Adipocyte (in vitro differentiated cells): ENCODE results near the gene SLC6A3.

Experiments used
- DNase-seq: peaks from one replicate; pipeline ENCODE4 v3.0.0-alpha.2; 2015; ENCODE audit warnings: low read depth
- H3K27me3 ChIP-seq: replicated peaks from 2 replicates; pipeline ENCODE4 v1.7.0; 2013; ENCODE audit warnings: mild to moderate bottlenecking, low read length, moderate library complexity; ENCODE audit not compliant: control insufficient read depth, insufficient read depth
- H3K36me3 ChIP-seq: 2 replicates; pipeline ENCODE4 v1.7.0; 2013; ENCODE audit warnings: low read length, mild to moderate bottlenecking, moderate library complexity; ENCODE audit not compliant: control insufficient read depth, insufficient read depth, severe bottlenecking
- H3K4me1 ChIP-seq: 2 replicates; pipeline ENCODE4 v1.7.0; 2013; ENCODE audit warnings: mild to moderate bottlenecking, low read length, moderate library complexity; ENCODE audit not compliant: control insufficient read depth, insufficient read depth
- H3K4me3 ChIP-seq: 2 replicates; pipeline ENCODE4 v1.7.0; 2013; ENCODE audit warnings: mild to moderate bottlenecking, low read length, moderate library complexity
- H3K9ac ChIP-seq: 2 replicates; pipeline ENCODE4 v1.7.0; 2013; ENCODE audit warnings: mild to moderate bottlenecking, low read length, moderate library complexity
- H3K9me3 ChIP-seq: 2 replicates; pipeline ENCODE4 v1.7.0; 2013; ENCODE audit warnings: mild to moderate bottlenecking, low read length, moderate library complexity; ENCODE audit not compliant: control insufficient read depth

Gene SLC6A3

DNA sequence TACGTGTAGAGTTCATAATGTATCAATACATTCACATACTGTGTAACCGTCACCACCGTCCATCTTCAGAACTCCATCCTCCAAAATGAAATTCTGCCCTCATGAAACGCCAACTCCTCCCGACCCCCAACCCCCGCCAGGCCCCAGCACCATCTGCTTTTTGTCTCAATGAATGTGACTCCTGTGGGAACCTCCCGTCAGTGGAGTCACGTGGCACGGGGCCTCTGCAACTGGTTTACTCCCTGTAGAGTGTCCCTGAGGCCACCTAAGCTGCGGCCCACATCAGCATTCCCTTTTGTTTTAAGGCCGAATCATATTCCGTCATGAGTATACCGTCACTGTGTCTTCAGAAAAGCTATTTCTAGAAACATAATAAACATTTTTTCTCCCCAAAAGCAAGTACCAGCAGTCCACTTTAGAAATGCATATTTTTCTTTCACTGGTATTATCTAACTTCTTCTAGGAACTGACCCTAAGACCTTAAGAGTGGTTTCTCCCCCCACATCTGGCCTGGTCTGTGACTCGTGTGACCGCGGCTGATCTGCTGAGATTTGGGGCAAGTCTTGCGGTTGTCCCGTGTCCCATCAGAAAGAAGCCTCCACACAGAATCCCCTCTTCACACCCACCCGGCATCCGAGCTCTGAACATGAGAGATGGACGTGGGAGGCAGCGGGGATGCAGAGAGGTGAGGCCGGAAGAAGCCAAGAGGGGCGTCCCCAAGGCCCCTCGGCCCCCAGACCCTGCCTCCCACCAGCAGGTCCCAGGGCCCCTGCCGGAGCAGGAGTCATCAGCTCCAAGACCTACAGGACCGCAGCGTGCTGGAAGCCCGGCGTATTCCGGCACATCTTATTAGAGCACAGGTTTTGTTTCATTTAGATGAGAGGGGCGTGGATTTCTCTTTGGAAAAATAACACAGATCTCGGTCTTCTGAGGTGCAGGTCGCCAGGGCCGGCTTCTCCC lies 38.3 kb downstream of the SLC6A3 start:
- H3K4me3 ChIP-seq = no peak overlapping the region
- H3K9ac ChIP-seq = no peak overlapping the region
- DNase-seq = no peak
- H3K36me3 ChIP-seq = no peaks in the 10 kb centered on the region
- no peaks in the 10 kb centered on the region for H3K4me1 ChIP-seq
- H3K9me3 ChIP-seq = no peaks in the 10 kb centered on the region
- H3K27me3 ChIP-seq = peaks cover 35% of the 10 kb centered on the region

DNA sequence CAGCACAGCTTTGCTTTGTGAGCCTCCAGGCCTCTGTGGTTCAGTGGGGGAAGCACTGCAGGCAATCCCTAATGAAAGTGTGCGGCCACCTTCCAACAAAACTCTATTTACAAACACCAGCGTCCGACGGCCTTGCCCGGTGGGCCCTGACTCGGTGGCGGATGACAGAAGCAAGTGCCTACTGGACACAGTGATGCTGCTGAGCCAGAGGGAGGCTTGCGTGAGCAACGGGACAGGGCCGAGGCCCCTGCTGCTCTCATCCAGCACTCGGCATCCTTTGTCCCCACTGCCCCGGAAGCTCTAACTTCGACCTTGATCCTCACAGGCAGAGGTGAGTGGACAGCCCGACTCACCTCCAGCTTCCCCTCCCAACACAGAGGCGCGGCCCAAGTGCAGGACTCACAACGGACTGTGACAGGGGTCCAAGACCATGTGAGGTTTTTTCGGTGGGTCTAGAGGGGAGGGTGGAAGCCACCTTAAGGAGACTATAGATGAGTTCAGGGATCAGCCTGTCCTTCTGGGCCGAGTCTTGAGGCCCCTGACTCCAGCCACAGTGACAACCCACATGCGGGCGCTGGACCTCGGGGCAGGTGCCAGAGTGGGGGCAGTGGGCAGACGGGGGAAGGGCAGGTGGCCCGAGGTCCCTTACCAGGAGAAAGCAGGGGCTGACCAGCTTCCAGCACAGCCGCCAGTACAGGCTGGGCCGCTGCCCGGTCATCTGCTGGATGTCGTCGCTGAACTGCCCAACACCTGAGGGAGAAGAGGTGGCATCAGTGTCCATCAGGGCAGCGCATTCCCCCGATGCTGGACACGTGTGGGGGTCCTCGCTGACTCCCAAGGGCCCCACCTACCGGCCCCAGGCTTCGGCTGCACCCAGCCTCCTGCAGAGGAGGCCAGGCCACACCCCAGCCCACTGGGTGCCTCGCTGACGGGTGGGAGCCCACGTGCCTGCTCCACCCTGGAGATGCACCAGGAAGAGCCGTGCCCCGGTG lies 39.4 kb downstream of the SLC6A3 start:
- H3K9me3 ChIP-seq = no peaks in the 10 kb centered on the region
- no peaks in the 10 kb centered on the region for H3K36me3 ChIP-seq
- no peaks in the 10 kb centered on the region for H3K4me1 ChIP-seq
- no peak for DNase-seq
- H3K4me3 ChIP-seq = no peak overlapping the region
- peaks cover 40% of the 10 kb centered on the region for H3K27me3 ChIP-seq
- no peak overlapping the region for H3K9ac ChIP-seq

DNA sequence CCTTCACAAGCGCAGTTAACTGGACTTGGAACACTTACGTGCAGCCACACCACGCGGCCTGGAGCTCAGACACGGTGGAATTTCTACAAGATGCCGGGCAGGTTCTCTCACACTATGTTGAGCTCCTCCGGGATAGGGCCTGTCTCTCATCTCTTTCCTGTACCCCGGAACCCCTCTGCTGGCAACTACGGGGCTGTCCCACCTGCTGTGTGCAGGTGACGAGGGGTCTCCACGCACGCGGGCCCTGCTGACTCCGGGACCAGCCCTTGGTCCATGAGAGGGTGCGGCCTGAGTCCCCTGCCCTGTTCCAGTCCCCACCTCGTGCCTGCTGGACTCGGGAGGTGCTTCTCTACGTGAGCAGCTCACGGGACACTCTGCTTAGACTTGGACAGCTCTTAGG lies 40.1 kb downstream of the SLC6A3 start:
- DNase-seq = no peak
- Histone ChIP-seq H3K4me3 (no peak overlapping the region), H3K36me3 (no peaks in the 10 kb centered on the region), H3K9ac (no peak overlapping the region), H3K4me1 (no peaks in the 10 kb centered on the region), H3K9me3 (no peaks in the 10 kb centered on the region), H3K27me3 (peaks cover 37% of the 10 kb centered on the region)

DNA sequence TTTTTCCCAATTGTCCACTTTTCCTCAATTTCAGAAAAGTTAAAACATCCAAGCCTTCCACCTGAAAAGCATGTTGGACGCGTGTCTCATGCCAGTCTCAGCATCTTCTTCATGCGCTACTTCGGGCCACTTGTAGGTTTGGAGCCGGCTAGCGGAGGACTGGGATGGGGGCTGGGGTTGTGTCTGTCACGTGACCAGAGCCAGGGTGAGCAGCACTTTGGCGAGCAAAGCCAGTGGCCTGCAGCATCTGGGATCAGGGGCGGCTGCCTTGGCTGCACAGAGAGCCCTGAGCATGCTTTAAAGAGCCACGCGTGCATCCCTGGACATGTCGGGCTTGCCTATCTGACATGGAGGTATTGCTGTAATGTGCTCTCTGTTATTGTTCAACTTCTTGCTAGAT lies 41.2 kb downstream of the SLC6A3 start:
- H3K27me3 ChIP-seq = peaks cover 42% of the 10 kb centered on the region

DNA sequence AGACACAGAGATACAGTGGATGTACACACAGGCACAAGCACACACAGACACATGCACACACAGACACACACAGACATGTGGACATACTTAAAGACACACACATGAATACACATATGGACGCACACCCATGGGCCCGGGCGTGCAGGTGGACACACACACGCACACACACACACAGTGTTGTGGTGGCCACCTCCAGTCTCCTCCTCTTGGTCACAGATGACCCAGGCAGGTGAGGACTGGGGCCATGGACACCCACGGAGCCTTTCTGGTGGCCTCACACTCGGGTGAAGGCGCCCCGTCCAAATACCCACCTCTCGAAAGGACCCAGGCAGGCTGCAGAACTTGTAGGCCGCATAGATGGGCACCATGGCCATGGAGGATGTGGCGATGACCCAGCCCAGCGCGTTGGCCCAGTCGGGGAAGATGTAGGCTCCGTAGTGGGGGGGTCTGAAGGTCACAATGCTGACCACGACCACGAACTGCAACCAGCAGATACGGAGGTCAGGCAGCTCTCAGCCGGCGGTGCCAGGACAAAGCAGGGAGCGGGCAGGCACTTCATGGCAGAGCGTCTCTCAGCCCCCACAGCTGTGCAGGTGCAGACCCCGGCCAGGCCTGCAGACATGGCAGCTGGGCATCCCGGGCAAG lies 42.5 kb downstream of the SLC6A3 start:
- no peak for DNase-seq
- Histone ChIP-seq H3K4me1 (no peaks in the 10 kb centered on the region), H3K36me3 (no peaks in the 10 kb centered on the region), H3K9ac (no peak overlapping the region), H3K4me3 (no peak overlapping the region), H3K27me3 (peaks cover 33% of the 10 kb centered on the region), H3K9me3 (peaks cover 19% of the 10 kb centered on the region)

More for the DNA sequence above, 41.2 kb downstream of the SLC6A3 start:
- Histone ChIP-seq H3K36me3 (no peaks in the 10 kb centered on the region), H3K9ac (no peak overlapping the region), H3K4me3 (no peak overlapping the region), H3K4me1 (no peaks in the 10 kb centered on the region), H3K9me3 (peaks cover 9% of the 10 kb centered on the region)
- DNase-seq = no peak

DNA sequence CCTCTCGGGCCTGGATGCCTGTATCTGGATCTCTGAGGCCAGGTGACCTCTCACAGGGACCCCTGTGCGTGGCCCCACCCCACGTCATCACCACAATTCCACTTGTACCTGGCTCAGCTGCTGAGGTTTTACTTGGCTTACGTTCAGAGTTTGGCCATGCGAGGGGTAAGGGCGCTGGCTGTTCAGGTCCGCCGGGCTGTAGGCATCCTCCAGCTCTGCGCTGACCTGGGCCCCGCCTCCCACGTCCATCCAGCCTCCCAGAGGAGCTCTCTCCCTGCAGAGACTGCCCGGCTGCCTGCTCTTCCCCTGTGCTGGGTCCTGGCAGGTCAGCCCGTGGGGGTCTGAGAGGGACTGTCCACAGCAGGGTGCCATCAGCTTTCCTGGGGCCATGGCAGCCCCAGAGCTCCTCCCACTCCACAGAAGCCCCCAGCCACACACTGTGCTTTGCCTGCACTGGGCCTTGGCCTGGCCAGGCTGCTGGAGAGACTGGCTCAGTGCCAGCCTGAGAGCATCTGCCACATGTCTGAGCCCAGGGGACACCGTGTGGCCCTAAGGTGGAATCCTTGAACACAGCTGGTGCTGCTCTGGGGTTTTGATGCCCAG lies 43.6 kb downstream of the SLC6A3 start:
- Histone ChIP-seq H3K36me3 (no peaks in the 10 kb centered on the region), H3K9me3 (peaks cover 19% of the 10 kb centered on the region), H3K27me3 (peaks cover 30% of the 10 kb centered on the region), H3K4me1 (no peaks in the 10 kb centered on the region), H3K9ac (no peak overlapping the region), H3K4me3 (no peak overlapping the region)
- no peak for DNase-seq

DNA sequence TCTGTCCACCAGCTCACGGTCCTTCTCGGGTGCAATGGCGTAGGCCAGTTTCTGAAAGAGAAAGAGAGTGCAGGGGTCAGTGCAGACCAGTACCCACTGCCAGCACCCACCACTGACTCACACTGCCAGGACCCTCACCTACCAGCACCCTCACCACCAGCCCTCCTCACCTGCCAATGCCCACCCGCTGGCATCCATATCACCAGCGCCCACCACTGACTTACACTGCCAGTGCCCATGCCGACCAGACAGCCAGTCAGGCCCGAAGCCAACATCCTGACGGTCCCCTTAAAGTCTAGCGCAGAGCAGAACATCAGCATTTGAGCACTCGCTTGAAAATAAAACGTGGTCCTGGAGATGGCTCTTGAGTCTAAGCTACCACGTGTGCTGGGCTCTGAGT lies 44.3 kb downstream of the SLC6A3 start:
- H3K4me3 ChIP-seq = no peak overlapping the region
- peaks cover 19% of the 10 kb centered on the region for H3K9me3 ChIP-seq
- H3K27me3 ChIP-seq = peaks cover 35% of the 10 kb centered on the region
- no peaks in the 10 kb centered on the region for H3K4me1 ChIP-seq
- H3K9ac ChIP-seq = no peak overlapping the region
- DNase-seq = no peak
- H3K36me3 ChIP-seq = no peaks in the 10 kb centered on the region

DNA sequence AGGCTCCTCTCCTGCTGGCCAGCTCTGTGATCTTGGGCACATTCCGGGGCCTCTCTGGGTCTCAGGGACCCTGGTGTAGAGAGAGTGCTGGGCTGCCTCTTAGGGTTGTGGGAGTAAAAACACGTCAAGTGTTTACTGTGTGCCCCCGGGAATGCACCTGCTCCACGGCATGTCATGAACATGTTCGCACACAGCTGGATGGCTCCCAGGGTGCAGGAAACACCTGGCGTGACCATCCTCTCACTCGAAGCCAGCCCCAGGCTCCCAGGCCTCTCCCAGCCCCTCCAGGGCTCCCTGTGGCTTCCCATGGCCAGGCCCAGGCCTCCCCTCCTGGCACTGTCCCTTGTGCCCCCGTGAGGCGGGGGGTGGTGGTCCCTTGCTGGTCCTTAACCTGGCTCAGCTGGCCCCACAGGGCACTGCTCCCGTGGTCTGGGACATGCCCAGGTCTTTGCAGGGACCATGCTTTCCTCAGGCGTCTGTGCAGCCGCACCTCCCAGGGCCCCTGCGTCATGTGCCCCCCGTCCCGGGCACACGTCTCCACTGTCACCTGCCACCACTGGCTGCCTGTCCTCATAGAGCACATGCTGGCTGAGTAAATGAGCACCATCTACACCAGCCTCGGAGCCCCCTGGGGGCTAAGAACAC lies 44.9 kb downstream of the SLC6A3 start:
- no peak for DNase-seq
- H3K27me3 ChIP-seq = peaks cover 40% of the 10 kb centered on the region
- H3K4me1 ChIP-seq = no peaks in the 10 kb centered on the region

DNA sequence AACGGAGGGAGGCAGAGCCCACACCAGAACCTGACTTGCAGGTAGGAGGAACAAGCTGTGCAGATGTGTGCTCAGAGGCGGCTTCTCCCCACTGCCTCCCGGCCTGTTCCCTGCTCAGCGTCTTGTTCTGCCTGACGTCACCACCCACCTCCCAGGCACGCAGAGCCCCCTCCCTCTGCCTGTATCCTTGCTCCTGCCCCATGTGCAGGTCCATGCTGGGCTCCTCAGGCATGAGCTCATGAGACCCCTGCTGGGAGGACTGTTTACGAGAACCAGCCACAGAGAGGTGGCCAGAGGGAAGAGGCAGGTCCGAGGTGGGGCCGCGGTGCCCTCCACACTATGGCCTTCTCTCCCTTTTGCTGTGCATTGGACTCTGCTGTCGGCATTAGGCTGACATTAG lies 45.5 kb downstream of the SLC6A3 start:
- Histone ChIP-seq H3K4me3 (no peak overlapping the region), H3K9ac (no peak overlapping the region), H3K36me3 (no peaks in the 10 kb centered on the region), H3K4me1 (no peaks in the 10 kb centered on the region), H3K27me3 (peaks cover 44% of the 10 kb centered on the region), H3K9me3 (peaks cover 19% of the 10 kb centered on the region)
- no peak for DNase-seq

More for the DNA sequence above, 44.9 kb downstream of the SLC6A3 start:
- Histone ChIP-seq H3K9me3 (peaks cover 19% of the 10 kb centered on the region), H3K4me3 (no peak overlapping the region), H3K36me3 (no peaks in the 10 kb centered on the region), H3K9ac (no peak overlapping the region)

DNA sequence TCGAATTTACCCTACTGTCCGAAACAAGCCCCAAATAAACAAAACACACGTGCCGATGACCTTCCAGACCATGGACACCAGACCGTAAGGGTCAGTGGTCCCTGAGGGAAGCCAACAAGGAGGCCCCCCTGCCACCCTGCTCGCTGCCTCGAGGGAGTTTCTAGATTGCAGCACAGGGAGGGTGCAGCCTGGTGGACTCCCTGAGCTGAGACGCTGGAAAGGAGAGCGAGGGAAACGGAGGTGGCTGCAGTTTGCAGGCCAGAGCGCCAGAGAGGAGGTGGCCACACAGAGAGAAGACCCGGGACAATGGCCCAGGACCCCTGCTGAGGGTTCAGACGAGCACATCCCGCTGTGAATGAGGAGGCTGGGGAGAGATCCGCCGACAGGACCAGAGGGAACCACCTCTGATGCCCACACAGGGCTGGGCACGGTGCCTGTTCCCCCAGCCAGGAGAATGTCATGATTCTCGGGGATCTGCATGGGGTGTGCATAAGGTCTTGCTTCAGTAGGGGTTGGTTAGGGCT lies 48.9 kb downstream of the SLC6A3 start:
- peaks cover 59% of the 10 kb centered on the region for H3K27me3 ChIP-seq
- H3K36me3 ChIP-seq = no peaks in the 10 kb centered on the region
- H3K9me3 ChIP-seq = peaks cover 19% of the 10 kb centered on the region
- no peak overlapping the region for H3K9ac ChIP-seq
- DNase-seq = no peak
- H3K4me3 ChIP-seq = no peak overlapping the region
- no peaks in the 10 kb centered on the region for H3K4me1 ChIP-seq
